Fibroblast of the aortic adventitia (primary cell): ENCODE data around the gene PARVA. TPM values are rescaled to one million over a fixed set of nuclear protein-coding genes. Genes with fewer than 3 reads are reported as not detected.

Experiments used
- DNase-seq: peaks from one replicate; pipeline ENCODE4 v3.0.0-alpha.2; 2010; ENCODE audit warnings: low read depth
- H3K4me3 ChIP-seq: 2 replicates; pipeline ENCODE4 v1.5.1; 2011; ENCODE audit warnings: low read depth, mild to moderate bottlenecking, control low read depth, low read length, moderate library complexity
- total RNA-seq: library from RNA; depleted of rRNA; stranded (reverse); fragments of >200 nt; gene quantifications from 2 replicates; pipeline ENCODE4 v1.2.3, GENCODE V29; 2012; ENCODE audit warnings: low replicate concordance
- TF ChIP-seq, protein P1 (sequence below): IDR thresholded peaks from 2 replicates; pipeline ENCODE4 v1.5.1; 2011; ENCODE audit warnings: mild to moderate bottlenecking, low read length, control low read depth, inconsistent platforms; ENCODE audit not compliant: insufficient read depth

Gene PARVA
- total RNA-seq, 1 donor, result 64.0 TPM

DNA sequence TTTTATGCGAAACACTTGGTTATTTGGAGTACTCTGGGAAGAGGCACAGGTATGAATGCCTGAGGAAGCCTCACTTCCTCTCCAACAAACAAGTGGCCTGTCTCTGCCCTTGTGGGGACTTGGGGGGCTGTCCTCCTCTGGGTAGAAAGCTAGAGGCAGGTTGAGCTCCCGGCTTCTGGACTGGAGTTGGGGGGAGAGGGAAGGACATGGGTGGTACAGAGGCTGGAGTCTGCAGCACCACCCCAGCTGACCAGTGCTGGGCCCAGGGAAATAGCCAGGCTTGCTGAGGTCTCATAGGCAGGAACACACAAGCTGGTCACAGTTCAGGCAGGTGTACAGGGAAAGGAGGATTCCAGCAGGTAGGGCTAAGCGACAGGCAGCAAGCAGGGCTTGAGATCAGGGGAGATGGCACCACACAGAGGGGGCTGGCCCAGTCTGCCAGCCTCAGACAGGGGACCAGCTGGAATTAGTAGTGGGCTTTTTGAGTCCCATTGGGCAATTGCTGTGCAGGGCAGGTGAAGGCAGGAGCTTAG, 161.6 kb downstream of the PARVA start:
- TF ChIP-seq, protein P1, sequence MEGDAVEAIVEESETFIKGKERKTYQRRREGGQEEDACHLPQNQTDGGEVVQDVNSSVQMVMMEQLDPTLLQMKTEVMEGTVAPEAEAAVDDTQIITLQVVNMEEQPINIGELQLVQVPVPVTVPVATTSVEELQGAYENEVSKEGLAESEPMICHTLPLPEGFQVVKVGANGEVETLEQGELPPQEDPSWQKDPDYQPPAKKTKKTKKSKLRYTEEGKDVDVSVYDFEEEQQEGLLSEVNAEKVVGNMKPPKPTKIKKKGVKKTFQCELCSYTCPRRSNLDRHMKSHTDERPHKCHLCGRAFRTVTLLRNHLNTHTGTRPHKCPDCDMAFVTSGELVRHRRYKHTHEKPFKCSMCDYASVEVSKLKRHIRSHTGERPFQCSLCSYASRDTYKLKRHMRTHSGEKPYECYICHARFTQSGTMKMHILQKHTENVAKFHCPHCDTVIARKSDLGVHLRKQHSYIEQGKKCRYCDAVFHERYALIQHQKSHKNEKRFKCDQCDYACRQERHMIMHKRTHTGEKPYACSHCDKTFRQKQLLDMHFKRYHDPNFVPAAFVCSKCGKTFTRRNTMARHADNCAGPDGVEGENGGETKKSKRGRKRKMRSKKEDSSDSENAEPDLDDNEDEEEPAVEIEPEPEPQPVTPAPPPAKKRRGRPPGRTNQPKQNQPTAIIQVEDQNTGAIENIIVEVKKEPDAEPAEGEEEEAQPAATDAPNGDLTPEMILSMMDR, result no peak
- no peak overlapping the region for H3K4me3 ChIP-seq
- DNase-seq, result no peak

DNA sequence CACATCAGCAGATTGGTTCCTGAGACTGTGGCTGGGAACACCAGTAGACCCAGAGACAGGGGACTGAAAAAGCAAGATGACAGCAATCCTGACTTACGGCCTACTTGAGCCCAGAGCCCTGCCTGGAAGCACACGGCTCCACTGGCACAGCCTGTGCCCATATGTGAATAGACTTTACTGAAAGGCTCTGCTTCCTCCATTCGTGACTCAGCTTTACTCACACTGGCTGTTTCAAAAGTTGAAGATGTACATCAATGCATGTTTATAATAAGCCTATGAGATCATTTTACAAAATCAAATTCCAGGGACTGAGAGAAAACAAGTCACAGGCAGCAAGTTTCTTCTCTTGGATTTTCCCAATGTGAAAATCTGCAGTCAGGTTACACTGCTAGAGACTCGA, 162.2 kb downstream of the PARVA start:
- no peak overlapping the region for H3K4me3 ChIP-seq
- TF ChIP-seq, protein P1, result no peak
- DNase-seq, result peak; percentile 91

- DNase-seq, result peak; percentile 56
- no peak overlapping the region for H3K4me3 ChIP-seq
- TF ChIP-seq, protein P1, result no peak
Observed at GRCh38 chr11:12540075-12540680, 162.8 kb downstream of the PARVA start.

- TF ChIP-seq, protein P1, result peak; percentile 67
- H3K4me3 ChIP-seq, result no peak overlapping the region
- DNase-seq, result peak; percentile 95
Observed at GRCh38 chr11:12540913-12541582, 163.7 kb downstream of the PARVA start.

DNA sequence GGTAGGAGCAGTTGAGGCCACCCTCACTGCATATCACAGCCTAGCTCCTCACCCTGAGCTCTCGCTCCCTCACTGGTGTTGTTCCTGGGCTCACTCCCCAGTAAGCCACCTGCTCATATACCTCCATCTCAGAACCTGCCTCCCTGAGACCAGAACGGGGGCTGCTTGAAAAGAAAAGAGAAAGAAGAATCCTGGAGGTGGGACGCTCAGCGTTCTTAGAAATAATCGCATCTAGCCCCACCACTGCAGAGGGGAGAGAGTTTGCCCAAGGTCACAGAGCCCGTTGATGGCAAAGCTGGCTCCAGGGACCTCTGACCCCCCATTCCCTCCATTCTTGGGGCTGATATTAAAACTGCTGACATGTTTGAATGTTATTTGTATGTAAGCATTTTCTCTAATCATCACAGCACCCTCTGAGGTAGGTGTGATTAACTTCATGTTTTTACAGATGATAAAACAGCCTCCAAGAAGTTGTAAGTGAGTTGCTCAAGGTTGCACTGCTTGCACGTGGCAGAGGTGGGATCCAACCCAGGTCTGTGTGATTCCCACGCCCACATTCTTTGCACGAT, 164.3 kb downstream of the PARVA start:
- no peak overlapping the region for H3K4me3 ChIP-seq
- TF ChIP-seq, protein P1, result no peak

GRCh38 chr11:12542186-12542935, 165.0 kb downstream of the PARVA start:
- no peak for DNase-seq
- H3K4me3 ChIP-seq, result no peak overlapping the region
- TF ChIP-seq, protein P1, result no peak

More for the DNA sequence above, 164.3 kb downstream of the PARVA start:
- DNase-seq, result no peak
